ENCODE measurements around the gene SPSB4. TPM values are rescaled to one million over a fixed set of nuclear protein-coding genes. Genes with fewer than 3 reads are reported as not detected.
A peak's percentile ranks its signal among the peaks of the same experiment; 100 is the strongest.
"Not testable (repeated sequence)": the region's sequence is repeated elsewhere in the genome, so short reads cannot be mapped to it uniquely, and the experiment has no call there.

SPSB4 gene
- total and polyA plus RNA-seq, 5 donors from 2014 or later = not detected

DNA sequence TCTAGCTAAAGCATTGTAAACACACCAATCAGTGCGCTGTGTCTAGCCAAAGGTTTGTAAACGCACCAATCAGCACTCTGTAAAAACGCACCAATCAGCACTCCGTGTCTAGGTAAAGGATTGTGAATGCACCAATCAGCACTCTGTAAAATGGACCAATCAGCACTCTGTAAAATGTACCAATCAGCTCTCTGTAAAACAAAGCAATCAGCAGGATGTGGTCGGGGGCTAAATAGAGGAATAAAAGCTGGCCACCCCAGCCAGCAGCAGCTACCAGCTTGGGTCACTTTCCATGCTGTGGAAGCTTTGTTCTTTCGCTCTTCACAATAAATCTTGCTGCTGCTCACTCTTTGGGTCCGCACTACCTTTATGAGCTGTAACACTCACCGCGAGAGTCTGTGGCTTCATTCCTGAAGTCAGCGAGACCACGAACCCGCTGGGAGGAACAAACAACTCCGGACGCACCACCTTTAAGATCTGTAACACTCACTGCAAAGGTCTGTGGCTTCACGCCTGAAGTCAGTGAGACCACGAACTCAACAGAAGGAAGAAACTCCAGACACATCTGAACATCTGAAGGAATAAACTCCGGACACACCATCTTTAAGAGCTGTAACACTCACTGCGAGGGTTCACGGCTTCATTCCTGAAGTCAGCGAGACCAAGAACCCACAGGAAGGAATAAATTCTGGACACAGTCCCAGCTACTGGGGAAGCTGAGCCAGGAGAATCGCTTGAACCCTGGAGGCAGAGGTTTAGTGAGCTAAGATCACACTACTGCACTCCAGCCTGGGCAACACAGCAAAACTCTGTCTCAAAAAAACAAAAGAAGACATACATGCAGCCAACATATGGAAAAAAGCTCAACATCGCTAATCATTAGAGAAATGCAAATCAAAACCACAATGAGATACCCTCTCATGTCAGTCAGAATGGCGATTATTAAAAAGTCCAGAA lies 33.5 kb upstream of the SPSB4 start:
- H3K27me3 Mint-ChIP-seq = peaks cover 37% of the 10 kb centered on the region
- H3K4me1 Mint-ChIP-seq; H3K36me3 Mint-ChIP-seq; DNase-seq; H3K36me3 ChIP-seq (ENCODE audit: control insufficient read depth, insufficient read depth, low read length); H3K27me3 ChIP-seq (ENCODE audit: control insufficient read depth, insufficient read depth, low read length); H3K4me1 ChIP-seq (ENCODE audit: control insufficient read depth, insufficient read depth, low read length, poor library complexity, severe bottlenecking); H3K9me3 Mint-ChIP-seq; H3K4me3 ChIP-seq (ENCODE audit: low read depth, low read length); H3K27ac ChIP-seq (ENCODE audit: insufficient read depth, low read length, poor library complexity, severe bottlenecking); ATAC-seq (ENCODE audit: low read depth in 2 of 2); H3K9me3 ChIP-seq (ENCODE audit: control insufficient read depth in 2 of 2, low read length in 2 of 2): not testable (repeated sequence)
- peak overlapping the region in 1 of 4 donors; percentile 5 for H3K4me3 Mint-ChIP-seq
- H3K27ac Mint-ChIP-seq = peak overlapping the region in 1 of 3 donors; percentile 72

DNA sequence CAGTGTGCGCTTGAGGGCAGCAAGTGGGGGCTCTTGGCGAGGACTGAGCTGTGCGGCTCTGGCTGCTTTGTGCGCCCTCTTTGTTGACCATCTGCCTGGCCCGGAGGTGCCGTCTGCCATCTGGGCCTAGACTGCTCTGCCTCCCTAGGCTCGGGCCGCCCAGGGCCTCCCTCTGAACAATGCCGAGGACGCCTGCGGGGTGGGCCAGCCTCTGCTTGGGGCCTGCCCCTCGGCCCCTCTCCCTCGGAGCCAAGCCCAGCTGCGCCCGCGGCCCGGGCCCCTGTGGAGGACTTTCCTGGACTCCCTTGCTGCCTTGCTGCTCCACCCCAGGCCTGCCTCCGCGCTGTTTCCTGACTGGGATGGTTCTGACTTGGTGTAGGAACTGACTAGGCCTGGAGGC lies 31.9 kb upstream of the SPSB4 start:
- DNase-seq (no peak), ATAC-seq (ENCODE audit: low read depth in 2 of 2) (no peak)
- Mint-ChIP-seq H3K36me3 (no peaks in the 10 kb centered on the region), H3K27me3 (peaks cover 32% of the 10 kb centered on the region), H3K4me3 (no peak overlapping the region), H3K27ac (no peak overlapping the region), H3K4me1 (peaks cover 0 to 4% (median 2%) of the 10 kb centered on the region in 4 donors), H3K9me3 (peaks cover 0 to 2% (median 0%) of the 10 kb centered on the region in 7 donors)
- no peaks in the 10 kb centered on the region for H3K9me3 ChIP-seq (ENCODE audit: control insufficient read depth in 2 of 2, low read length in 2 of 2)
- H3K36me3 ChIP-seq (ENCODE audit: control insufficient read depth, insufficient read depth, low read length) = no peaks in the 10 kb centered on the region
- no peak overlapping the region for H3K27ac ChIP-seq (ENCODE audit: insufficient read depth, low read length, poor library complexity, severe bottlenecking)
- H3K27me3 ChIP-seq (ENCODE audit: control insufficient read depth, insufficient read depth, low read length) = peaks cover 2% of the 10 kb centered on the region
- H3K4me3 ChIP-seq (ENCODE audit: low read depth, low read length) = no peak overlapping the region
- H3K4me1 ChIP-seq (ENCODE audit: control insufficient read depth, insufficient read depth, low read length, poor library complexity, severe bottlenecking) = no peaks in the 10 kb centered on the region

DNA sequence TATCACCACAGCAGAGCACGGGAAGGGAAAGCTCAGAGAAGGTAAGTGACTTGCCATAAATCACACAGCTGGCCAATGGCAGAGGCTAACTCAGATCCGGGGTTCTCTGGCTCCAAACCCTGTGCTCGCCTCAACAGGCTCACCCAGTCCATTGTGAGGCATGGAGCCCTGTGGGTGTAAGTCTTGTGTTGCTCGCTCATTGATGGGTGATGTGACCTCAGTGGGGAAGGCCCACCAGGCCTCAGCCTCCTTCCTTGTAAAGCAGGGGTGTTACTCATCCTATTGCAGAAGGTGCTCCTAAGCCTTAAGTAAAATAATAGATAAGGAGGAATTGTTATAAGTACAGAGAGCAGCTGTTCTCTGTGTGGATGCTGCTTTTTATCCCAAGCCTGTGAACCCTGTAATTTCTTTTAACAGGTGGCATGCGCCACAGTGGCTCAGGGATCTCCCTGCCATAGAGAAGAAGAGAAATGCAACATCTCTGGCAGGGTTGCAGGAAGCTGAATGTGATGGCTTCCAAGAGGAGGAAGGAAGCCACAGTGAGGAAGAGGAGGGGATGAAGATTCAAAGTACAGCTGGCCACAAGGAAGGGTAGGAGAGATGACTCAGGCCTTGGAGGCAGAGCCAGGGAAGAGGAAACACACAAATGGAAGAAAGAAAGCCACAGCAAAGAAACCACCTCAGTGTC lies 30.9 kb upstream of the SPSB4 start:
- no peaks in the 10 kb centered on the region for H3K9me3 ChIP-seq (ENCODE audit: control insufficient read depth in 2 of 2, low read length in 2 of 2)
- Mint-ChIP-seq H3K27me3 (peaks cover 27% of the 10 kb centered on the region), H3K4me1 (peaks cover 0 to 4% (median 2%) of the 10 kb centered on the region in 4 donors), H3K36me3 (no peaks in the 10 kb centered on the region), H3K4me3 (no peak overlapping the region), H3K27ac (no peak overlapping the region), H3K9me3 (peaks cover 0 to 2% (median 0%) of the 10 kb centered on the region in 7 donors)
- H3K27ac ChIP-seq (ENCODE audit: insufficient read depth, low read length, poor library complexity, severe bottlenecking) = no peak overlapping the region
- no peaks in the 10 kb centered on the region for H3K36me3 ChIP-seq (ENCODE audit: control insufficient read depth, insufficient read depth, low read length)
- no peak for DNase-seq
- H3K27me3 ChIP-seq (ENCODE audit: control insufficient read depth, insufficient read depth, low read length) = peaks cover 5% of the 10 kb centered on the region
- no peak for ATAC-seq (ENCODE audit: low read depth in 2 of 2)
- H3K4me1 ChIP-seq (ENCODE audit: control insufficient read depth, insufficient read depth, low read length, poor library complexity, severe bottlenecking) = no peaks in the 10 kb centered on the region
- H3K4me3 ChIP-seq (ENCODE audit: low read depth, low read length) = no peak overlapping the region

DNA sequence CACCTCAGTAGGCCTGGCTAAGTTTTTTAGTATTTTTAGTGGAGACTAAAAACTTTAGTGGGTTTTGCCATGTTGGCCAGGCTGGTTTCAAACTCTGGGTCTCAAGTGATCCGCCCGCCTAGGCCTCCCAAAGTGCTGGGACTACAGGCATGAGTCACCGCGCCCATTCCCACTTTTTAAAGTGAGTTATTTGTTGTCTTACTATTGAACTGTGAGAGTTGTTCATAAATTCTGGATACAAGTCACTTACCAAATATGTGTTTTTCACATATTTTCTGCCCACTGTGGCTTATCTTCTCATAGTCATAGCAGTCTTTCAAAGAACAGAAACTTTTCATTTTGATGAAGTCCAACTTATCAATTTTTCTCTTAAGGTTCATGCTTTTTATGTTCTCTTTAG lies 29.9 kb upstream of the SPSB4 start:
- H3K36me3 ChIP-seq (ENCODE audit: control insufficient read depth, insufficient read depth, low read length) = no peaks in the 10 kb centered on the region
- H3K4me1 ChIP-seq (ENCODE audit: control insufficient read depth, insufficient read depth, low read length, poor library complexity, severe bottlenecking) = no peaks in the 10 kb centered on the region
- DNase-seq = no peak
- peaks cover 0 to 2% (median 0%) of the 10 kb centered on the region in 7 donors for H3K9me3 Mint-ChIP-seq
- no peak for ATAC-seq (ENCODE audit: low read depth in 2 of 2)
- no peak overlapping the region for H3K27ac ChIP-seq (ENCODE audit: insufficient read depth, low read length, poor library complexity, severe bottlenecking)
- no peak overlapping the region for H3K27ac Mint-ChIP-seq
- H3K4me3 ChIP-seq (ENCODE audit: low read depth, low read length) = no peak overlapping the region
- no peaks in the 10 kb centered on the region for H3K36me3 Mint-ChIP-seq
- peaks cover 5% of the 10 kb centered on the region for H3K27me3 ChIP-seq (ENCODE audit: control insufficient read depth, insufficient read depth, low read length)
- peaks cover 25% of the 10 kb centered on the region for H3K27me3 Mint-ChIP-seq
- no peaks in the 10 kb centered on the region for H3K9me3 ChIP-seq (ENCODE audit: control insufficient read depth in 2 of 2, low read length in 2 of 2)
- no peak overlapping the region for H3K4me3 Mint-ChIP-seq
- peaks cover 0 to 4% (median 2%) of the 10 kb centered on the region in 4 donors for H3K4me1 Mint-ChIP-seq

DNA sequence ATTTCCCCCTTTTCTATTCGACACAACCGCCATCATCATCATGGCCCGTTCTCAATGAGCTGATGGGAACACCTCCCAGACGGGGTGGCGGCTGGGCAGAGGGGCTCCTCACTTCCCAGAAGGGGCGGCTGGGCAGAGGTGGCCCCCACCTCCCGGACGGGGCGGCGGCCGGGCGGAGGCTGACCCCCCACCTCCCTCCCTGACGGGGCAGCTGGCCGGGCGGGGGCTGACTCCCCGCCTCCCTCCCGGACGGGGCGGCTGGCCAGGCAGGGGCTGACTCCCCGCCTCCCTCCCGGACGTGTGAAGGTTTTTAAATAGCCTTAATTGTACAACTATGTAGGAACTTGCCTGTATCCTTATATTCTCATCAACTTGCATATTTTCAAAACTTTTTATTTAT lies 20.9 kb upstream of the SPSB4 start:
- peaks cover 32% of the 10 kb centered on the region for H3K27me3 Mint-ChIP-seq
- ATAC-seq (ENCODE audit: low read depth in 2 of 2) (no peak), DNase-seq (no peak)
- H3K4me1 Mint-ChIP-seq = no peaks in the 10 kb centered on the region
- Histone ChIP-seq H3K36me3 (ENCODE audit: control insufficient read depth, insufficient read depth, low read length) (no peaks in the 10 kb centered on the region), H3K4me3 (ENCODE audit: low read depth, low read length) (no peak overlapping the region), H3K9me3 (ENCODE audit: control insufficient read depth in 2 of 2, low read length in 2 of 2) (no peaks in the 10 kb centered on the region), H3K4me1 (ENCODE audit: control insufficient read depth, insufficient read depth, low read length, poor library complexity, severe bottlenecking) (no peaks in the 10 kb centered on the region), H3K27ac (ENCODE audit: insufficient read depth, low read length, poor library complexity, severe bottlenecking) (no peak overlapping the region), H3K27me3 (ENCODE audit: control insufficient read depth, insufficient read depth, low read length) (peaks cover 3% of the 10 kb centered on the region)
- peaks cover 0 to 2% (median 0%) of the 10 kb centered on the region in 7 donors for H3K9me3 Mint-ChIP-seq
- H3K4me3 Mint-ChIP-seq = no peak overlapping the region
- no peaks in the 10 kb centered on the region for H3K36me3 Mint-ChIP-seq
- H3K27ac Mint-ChIP-seq = no peak overlapping the region

DNA sequence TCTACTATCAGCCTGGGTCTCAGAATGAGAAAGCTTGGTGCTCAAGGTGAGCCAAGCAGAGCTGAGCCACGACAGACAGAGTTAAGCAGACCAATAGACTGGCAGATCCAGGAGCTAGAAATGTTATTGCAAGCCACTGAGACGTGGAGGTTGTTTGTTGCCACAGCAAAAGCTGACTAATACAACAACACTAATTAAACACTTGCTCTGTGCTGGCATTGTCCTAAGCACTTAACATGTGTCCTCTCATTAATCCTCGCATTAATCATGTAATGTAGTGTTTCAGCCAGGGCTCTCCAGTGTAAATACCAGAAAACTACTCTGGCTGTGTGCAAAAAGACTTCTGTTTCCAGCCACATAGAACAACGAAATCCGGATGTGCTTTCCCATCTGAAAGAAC lies 11.6 kb upstream of the SPSB4 start:
- Mint-ChIP-seq H3K4me1 (no peaks in the 10 kb centered on the region), H3K27me3 (peaks cover 18% of the 10 kb centered on the region), H3K4me3 (no peak overlapping the region), H3K9me3 (peaks cover 0 to 2% (median 0%) of the 10 kb centered on the region in 7 donors), H3K36me3 (no peaks in the 10 kb centered on the region), H3K27ac (no peak overlapping the region)
- no peaks in the 10 kb centered on the region for H3K9me3 ChIP-seq (ENCODE audit: control insufficient read depth in 2 of 2, low read length in 2 of 2)
- H3K4me3 ChIP-seq (ENCODE audit: low read depth, low read length) = no peak overlapping the region
- no peak for DNase-seq
- ATAC-seq (ENCODE audit: low read depth in 2 of 2) = no peak
- H3K4me1 ChIP-seq (ENCODE audit: control insufficient read depth, insufficient read depth, low read length, poor library complexity, severe bottlenecking) = no peaks in the 10 kb centered on the region
- H3K36me3 ChIP-seq (ENCODE audit: control insufficient read depth, insufficient read depth, low read length) = no peaks in the 10 kb centered on the region
- no peak overlapping the region for H3K27ac ChIP-seq (ENCODE audit: insufficient read depth, low read length, poor library complexity, severe bottlenecking)
- H3K27me3 ChIP-seq (ENCODE audit: control insufficient read depth, insufficient read depth, low read length) = peaks cover 9% of the 10 kb centered on the region

DNA sequence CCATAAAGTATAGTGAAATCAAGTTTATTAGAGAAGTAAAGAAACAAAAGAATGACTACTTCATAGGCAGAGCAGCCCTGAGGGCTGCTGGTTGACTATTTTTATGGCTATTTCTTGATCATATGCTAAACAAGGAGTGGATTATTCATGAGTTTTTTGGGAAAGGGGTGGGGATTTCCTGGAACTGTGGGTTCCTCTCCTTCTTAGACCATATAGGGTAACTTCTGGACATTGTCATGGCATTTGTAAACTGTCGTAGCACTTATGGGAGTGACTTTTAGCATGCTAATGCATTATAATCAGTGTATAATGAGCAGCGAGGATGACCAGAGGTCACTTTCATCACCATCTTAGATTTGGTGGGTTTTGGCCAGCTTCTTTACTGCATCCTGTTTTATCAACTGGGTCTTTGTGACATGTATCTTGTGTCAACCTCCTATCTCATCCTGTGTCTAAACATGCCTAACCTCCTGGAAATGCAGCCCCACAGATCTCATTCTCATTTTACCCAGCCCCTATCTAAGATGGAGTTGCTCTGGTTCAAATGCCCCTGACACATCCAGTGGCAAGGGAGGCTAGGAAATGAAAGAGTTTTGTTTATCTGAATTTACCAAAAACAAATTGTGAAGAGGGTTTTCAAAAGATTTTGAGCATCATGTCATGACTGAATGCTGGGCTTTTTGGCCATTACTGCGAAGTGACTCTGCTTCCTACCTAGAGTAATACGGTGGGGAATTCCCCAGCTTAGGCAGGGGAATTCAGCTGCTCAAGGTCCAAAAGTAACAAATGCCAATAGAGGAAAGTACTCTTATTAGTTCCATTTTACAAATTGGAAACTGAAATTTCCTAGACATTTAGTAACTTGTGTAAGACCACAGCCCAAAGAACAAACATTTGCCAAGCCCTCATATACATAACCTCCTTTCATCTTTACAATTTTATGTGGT lies 6.2 kb upstream of the SPSB4 start:
- Mint-ChIP-seq H3K27me3 (peaks cover 32% of the 10 kb centered on the region), H3K9me3 (no peaks in the 10 kb centered on the region), H3K27ac (no peak overlapping the region), H3K4me1 (no peaks in the 10 kb centered on the region), H3K36me3 (no peaks in the 10 kb centered on the region), H3K4me3 (no peak overlapping the region)
- no peak for ATAC-seq (ENCODE audit: low read depth in 2 of 2)
- Histone ChIP-seq H3K9me3 (ENCODE audit: control insufficient read depth in 2 of 2, low read length in 2 of 2) (no peaks in the 10 kb centered on the region), H3K36me3 (ENCODE audit: control insufficient read depth, insufficient read depth, low read length) (no peaks in the 10 kb centered on the region), H3K4me1 (ENCODE audit: control insufficient read depth, insufficient read depth, low read length, poor library complexity, severe bottlenecking) (no peaks in the 10 kb centered on the region), H3K27me3 (ENCODE audit: control insufficient read depth, insufficient read depth, low read length) (peaks cover 13% of the 10 kb centered on the region), H3K27ac (ENCODE audit: insufficient read depth, low read length, poor library complexity, severe bottlenecking) (no peak overlapping the region), H3K4me3 (ENCODE audit: low read depth, low read length) (no peak overlapping the region)
- DNase-seq = no peak
